ENCODE data around the gene GPC5. TPM values are rescaled to one million over a fixed set of nuclear protein-coding genes. Genes with fewer than 3 reads are reported as not detected.

The GPC5 gene
- total and polyA plus RNA-seq, 9 of the 15 experiments (the other 6 are each of a cell fraction or from before 2014, with no cell fraction given) = 0.18 to 0.27 TPM; not detected in 7

DNA sequence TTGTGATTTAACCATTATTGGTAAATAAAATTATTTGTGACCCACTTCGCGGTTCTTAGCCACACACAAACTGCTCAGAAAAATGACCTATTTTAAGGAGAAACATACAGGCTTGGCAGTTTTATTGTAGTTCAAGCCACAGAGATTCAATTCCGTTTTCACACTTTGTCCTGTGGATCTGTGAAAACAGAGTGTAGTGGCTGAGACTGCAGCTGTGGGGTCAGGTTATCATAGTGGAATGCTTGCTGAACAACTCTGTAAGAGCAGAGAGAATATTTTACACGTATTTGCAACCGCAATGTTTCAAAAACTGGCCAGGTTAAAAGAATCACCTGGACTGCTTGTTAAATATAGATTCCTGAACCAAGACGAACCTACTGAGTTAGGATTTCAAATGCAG, 292.5 kb downstream of the GPC5 start:
- H3K27me3 ChIP-seq (ENCODE audit: control insufficient read depth in 2 of 2, insufficient read depth in 2 of 2, low read length in 2 of 2) = no peaks in the 10 kb centered on the region
- intact Hi-C loops (cut with micrococcal nuclease) = loop anchor here (5.0 kb wide), 1 partner anchor 116 kb away; no protein-coding TSS in a partner anchor
- no peaks in the 10 kb centered on the region for H3K9me1 ChIP-seq (ENCODE audit: control insufficient read depth, insufficient read depth, low read length)
- under 1% methylated on average over 6 of the region's 6 CpGs for WGBS (ENCODE audit: insufficient coverage, low coverage, missing lambda C conversion rate)
- no peak overlapping the region for H3K4me2 ChIP-seq (ENCODE audit: insufficient read depth, low read length)
- H3K79me2 ChIP-seq (ENCODE audit: control insufficient read depth, insufficient read depth, low read length) = no peaks in the 10 kb centered on the region
- H2AFZ ChIP-seq (ENCODE audit: low read depth, low read length) = no peak overlapping the region
- H3K36me3 ChIP-seq (ENCODE audit: control insufficient read depth, insufficient read depth, low read length) = no peaks in the 10 kb centered on the region
- in situ Hi-C loops (cut with MboI) = no loop called here
- CTCF ChIA-PET (ENCODE audit: low intra/inter-chr PET ratio) = no interaction called here
- H3K27ac ChIP-seq (ENCODE audit: extremely low read depth, low read depth, low read length) = no peak overlapping the region
- H3K9ac ChIP-seq (ENCODE audit: insufficient read depth in 1 of 2, low read depth in 2 of 2, low read length in 2 of 2) = no peak overlapping the region
- FAIRE-seq (no peak), DNase-seq (ENCODE audit: extremely low read depth in 1 of 4, low spot score in 3 of 4) (no peak), ATAC-seq (no peak)
- H3K4me3 ChIP-seq = no peak overlapping the region
- no TSS peak for BruUV-seq (replicated peaks)
- TF ChIP-seq MAZ (CRISPR knock-in tag; conservative IDR thresholded peaks at IDR 0.05 in 1 of 2, IDR thresholded peaks at IDR 0.05 in 1 of 2) = no peak
- TF ChIP-seq FOXJ2 (tag; IDR thresholded peaks at IDR 0.05) = no peak
- TF ChIP-seq TCF7 (IDR thresholded peaks at IDR 0.05; ENCODE audit: borderline replicate concordance) = no peak
- TF ChIP-seq IRF2 (CRISPR knock-in tag; IDR thresholded peaks at IDR 0.05) = no peak
- no peaks in the 10 kb centered on the region for H3K4me1 ChIP-seq (replicated peaks in 1 of 2; ENCODE audit: control insufficient read depth in 2 of 2, insufficient read depth in 2 of 2, low read length in 2 of 2)
- POLR2A ChIA-PET = no interaction called here
- H3K9me3 ChIP-seq (replicated peaks; ENCODE audit: control insufficient read depth, insufficient read depth, low read depth, low read length) = no peaks in the 10 kb centered on the region
- H4K20me1 ChIP-seq (replicated peaks; ENCODE audit: control insufficient read depth, insufficient read depth, low read length) = no peaks in the 10 kb centered on the region

DNA sequence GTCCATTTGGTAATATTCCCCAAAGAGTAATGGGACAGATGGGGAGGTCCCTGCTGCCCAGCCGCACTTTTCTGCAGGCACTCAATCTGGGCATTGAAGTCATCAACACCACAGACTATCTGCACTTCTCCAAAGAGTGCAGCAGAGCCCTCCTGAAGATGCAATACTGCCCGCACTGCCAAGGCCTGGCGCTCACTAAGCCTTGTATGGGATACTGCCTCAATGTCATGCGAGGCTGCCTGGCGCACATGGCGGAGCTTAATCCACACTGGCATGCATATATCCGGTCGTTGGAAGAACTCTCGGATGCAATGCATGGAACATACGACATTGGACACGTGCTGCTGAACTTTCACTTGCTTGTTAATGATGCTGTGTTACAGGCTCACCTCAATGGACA, 295.0 kb downstream of the GPC5 start:
- no peaks in the 10 kb centered on the region for H4K20me1 ChIP-seq (replicated peaks; ENCODE audit: control insufficient read depth, insufficient read depth, low read length)
- no peak overlapping the region for H3K4me2 ChIP-seq (ENCODE audit: insufficient read depth, low read length)
- H3K36me3 ChIP-seq (ENCODE audit: control insufficient read depth, insufficient read depth, low read length) = no peaks in the 10 kb centered on the region
- H2AFZ ChIP-seq (ENCODE audit: low read depth, low read length) = no peak overlapping the region
- DNase-seq (ENCODE audit: extremely low read depth in 1 of 4, low spot score in 3 of 4) (no peak), FAIRE-seq (no peak), ATAC-seq (no peak)
- under 1% methylated on average over 11 of the region's 11 CpGs for WGBS (ENCODE audit: insufficient coverage, low coverage, missing lambda C conversion rate)
- H3K4me3 ChIP-seq = no peak overlapping the region
- intact Hi-C loops (cut with micrococcal nuclease) = loop anchor here (5.0 kb wide), 1 partner anchor 114 kb away; no protein-coding TSS in a partner anchor
- no peaks in the 10 kb centered on the region for H3K9me3 ChIP-seq (replicated peaks; ENCODE audit: control insufficient read depth, insufficient read depth, low read depth, low read length)
- no peaks in the 10 kb centered on the region for H3K27me3 ChIP-seq (ENCODE audit: control insufficient read depth in 2 of 2, insufficient read depth in 2 of 2, low read length in 2 of 2)
- H3K27ac ChIP-seq (ENCODE audit: extremely low read depth, low read depth, low read length) = no peak overlapping the region
- CTCF ChIA-PET (ENCODE audit: low intra/inter-chr PET ratio) = no interaction called here
- no peaks in the 10 kb centered on the region for H3K79me2 ChIP-seq (ENCODE audit: control insufficient read depth, insufficient read depth, low read length)
- no peaks in the 10 kb centered on the region for H3K4me1 ChIP-seq (replicated peaks in 1 of 2; ENCODE audit: control insufficient read depth in 2 of 2, insufficient read depth in 2 of 2, low read length in 2 of 2)
- in situ Hi-C loops (cut with MboI) = no loop called here
- no peak overlapping the region for H3K9ac ChIP-seq (ENCODE audit: insufficient read depth in 1 of 2, low read depth in 2 of 2, low read length in 2 of 2)
- POLR2A ChIA-PET = interaction anchor here (0.5 to 1.2 kb wide), 2 partner anchors 10 kb away, joined by 3 read pairs; no protein-coding TSS in a partner anchor
- no peaks in the 10 kb centered on the region for H3K9me1 ChIP-seq (ENCODE audit: control insufficient read depth, insufficient read depth, low read length)
- BruUV-seq (replicated peaks) = no TSS peak
- TF ChIP-seq, protein P1, sequence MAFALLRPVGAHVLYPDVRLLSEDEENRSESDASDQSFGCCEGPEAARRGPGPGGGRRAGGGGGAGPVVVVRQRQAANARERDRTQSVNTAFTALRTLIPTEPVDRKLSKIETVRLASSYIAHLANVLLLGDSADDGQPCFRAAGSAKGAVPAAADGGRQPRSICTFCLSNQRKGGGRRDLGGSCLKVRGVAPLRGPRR (CRISPR knock-in tag; IDR thresholded peaks at IDR 0.05) = no peak
- TF ChIP-seq ZNF77 (CRISPR knock-in tag; IDR thresholded peaks at IDR 0.05) = no peak
- TF ChIP-seq, protein P2, sequence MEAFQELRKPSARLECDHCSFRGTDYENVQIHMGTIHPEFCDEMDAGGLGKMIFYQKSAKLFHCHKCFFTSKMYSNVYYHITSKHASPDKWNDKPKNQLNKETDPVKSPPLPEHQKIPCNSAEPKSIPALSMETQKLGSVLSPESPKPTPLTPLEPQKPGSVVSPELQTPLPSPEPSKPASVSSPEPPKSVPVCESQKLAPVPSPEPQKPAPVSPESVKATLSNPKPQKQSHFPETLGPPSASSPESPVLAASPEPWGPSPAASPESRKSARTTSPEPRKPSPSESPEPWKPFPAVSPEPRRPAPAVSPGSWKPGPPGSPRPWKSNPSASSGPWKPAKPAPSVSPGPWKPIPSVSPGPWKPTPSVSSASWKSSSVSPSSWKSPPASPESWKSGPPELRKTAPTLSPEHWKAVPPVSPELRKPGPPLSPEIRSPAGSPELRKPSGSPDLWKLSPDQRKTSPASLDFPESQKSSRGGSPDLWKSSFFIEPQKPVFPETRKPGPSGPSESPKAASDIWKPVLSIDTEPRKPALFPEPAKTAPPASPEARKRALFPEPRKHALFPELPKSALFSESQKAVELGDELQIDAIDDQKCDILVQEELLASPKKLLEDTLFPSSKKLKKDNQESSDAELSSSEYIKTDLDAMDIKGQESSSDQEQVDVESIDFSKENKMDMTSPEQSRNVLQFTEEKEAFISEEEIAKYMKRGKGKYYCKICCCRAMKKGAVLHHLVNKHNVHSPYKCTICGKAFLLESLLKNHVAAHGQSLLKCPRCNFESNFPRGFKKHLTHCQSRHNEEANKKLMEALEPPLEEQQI (IDR thresholded peaks at IDR 0.05) = no peak
- TF ChIP-seq, protein P3, sequence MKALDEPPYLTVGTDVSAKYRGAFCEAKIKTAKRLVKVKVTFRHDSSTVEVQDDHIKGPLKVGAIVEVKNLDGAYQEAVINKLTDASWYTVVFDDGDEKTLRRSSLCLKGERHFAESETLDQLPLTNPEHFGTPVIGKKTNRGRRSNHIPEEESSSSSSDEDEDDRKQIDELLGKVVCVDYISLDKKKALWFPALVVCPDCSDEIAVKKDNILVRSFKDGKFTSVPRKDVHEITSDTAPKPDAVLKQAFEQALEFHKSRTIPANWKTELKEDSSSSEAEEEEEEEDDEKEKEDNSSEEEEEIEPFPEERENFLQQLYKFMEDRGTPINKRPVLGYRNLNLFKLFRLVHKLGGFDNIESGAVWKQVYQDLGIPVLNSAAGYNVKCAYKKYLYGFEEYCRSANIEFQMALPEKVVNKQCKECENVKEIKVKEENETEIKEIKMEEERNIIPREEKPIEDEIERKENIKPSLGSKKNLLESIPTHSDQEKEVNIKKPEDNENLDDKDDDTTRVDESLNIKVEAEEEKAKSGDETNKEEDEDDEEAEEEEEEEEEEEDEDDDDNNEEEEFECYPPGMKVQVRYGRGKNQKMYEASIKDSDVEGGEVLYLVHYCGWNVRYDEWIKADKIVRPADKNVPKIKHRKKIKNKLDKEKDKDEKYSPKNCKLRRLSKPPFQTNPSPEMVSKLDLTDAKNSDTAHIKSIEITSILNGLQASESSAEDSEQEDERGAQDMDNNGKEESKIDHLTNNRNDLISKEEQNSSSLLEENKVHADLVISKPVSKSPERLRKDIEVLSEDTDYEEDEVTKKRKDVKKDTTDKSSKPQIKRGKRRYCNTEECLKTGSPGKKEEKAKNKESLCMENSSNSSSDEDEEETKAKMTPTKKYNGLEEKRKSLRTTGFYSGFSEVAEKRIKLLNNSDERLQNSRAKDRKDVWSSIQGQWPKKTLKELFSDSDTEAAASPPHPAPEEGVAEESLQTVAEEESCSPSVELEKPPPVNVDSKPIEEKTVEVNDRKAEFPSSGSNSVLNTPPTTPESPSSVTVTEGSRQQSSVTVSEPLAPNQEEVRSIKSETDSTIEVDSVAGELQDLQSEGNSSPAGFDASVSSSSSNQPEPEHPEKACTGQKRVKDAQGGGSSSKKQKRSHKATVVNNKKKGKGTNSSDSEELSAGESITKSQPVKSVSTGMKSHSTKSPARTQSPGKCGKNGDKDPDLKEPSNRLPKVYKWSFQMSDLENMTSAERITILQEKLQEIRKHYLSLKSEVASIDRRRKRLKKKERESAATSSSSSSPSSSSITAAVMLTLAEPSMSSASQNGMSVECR (CRISPR knock-in tag; IDR thresholded peaks at IDR 0.05) = no peak
